Immature natural killer cell (primary cell): ENCODE measurements around the gene LMNTD2. TPM values are rescaled to one million over a fixed set of nuclear protein-coding genes. Genes with fewer than 3 reads are reported as not detected.

Experiments
- DNase-seq, 3 donors: peaks; one replicate each; pipeline ENCODE4 v3.0.0; 2022; ENCODE audit warnings: mixed read lengths in 1 of 3
- H3K27ac Mint-ChIP-seq, 6 donors: one replicate each; pipeline ENCODE4 v1.8.0; 2020; ENCODE audit warnings: mixed read lengths in 6 of 6, mild to moderate bottlenecking in 5 of 6, inconsistent platforms in 4 of 6, moderate library complexity in 3 of 6
- H3K27me3 Mint-ChIP-seq, 3 donors: one replicate each; pipeline ENCODE4 v1.8.0; 2020 to 2021; ENCODE audit warnings: low read depth in 3 of 3, mild to moderate bottlenecking in 3 of 3, mixed read lengths in 3 of 3, moderate library complexity in 3 of 3, inconsistent platforms in 1 of 3
- H3K36me3 Mint-ChIP-seq, 3 donors: one replicate each; pipeline ENCODE4 v1.8.0; 2020; ENCODE audit warnings: mixed read lengths in 3 of 3, inconsistent platforms in 2 of 3, mild to moderate bottlenecking in 2 of 3
- H3K4me1 Mint-ChIP-seq, 2 donors: one replicate each; pipeline ENCODE4 v1.8.0; 2020; ENCODE audit warnings: inconsistent platforms in 2 of 2, mild to moderate bottlenecking in 2 of 2, mixed read lengths in 2 of 2, moderate library complexity in 1 of 2
- H3K4me3 Mint-ChIP-seq, 5 donors: one replicate each; pipeline ENCODE4 v1.8.0; 2020; ENCODE audit warnings: mild to moderate bottlenecking in 5 of 5, mixed read lengths in 5 of 5, inconsistent platforms in 3 of 5, moderate library complexity in 3 of 5
- H3K9me3 Mint-ChIP-seq, 6 donors: one replicate each; pipeline ENCODE4 v1.8.0; 2020; ENCODE audit warnings: mild to moderate bottlenecking in 6 of 6, mixed read lengths in 6 of 6, inconsistent platforms in 4 of 6, moderate library complexity in 3 of 6
- polyA plus RNA-seq, 3 donors: library from polyadenylated mRNA; unstranded; fragments of 300-500 nt; fragmentation: Illumina TruSeq; gene quantifications; one replicate each; pipeline ENCODE4 v1.2.3, GENCODE V29; 2021

The LMNTD2 gene
- polyA plus RNA-seq, 3 donors from 2014 or later = 0.54 to 0.95 (median 0.66) TPM

- no peaks in the 10 kb centered on the region for H3K36me3 Mint-ChIP-seq
- H3K27ac Mint-ChIP-seq = peak within 1 kb of the TSS; percentile 91 to 96 (median 94)
- H3K9me3 Mint-ChIP-seq = no peaks in the 10 kb centered on the region
- peaks cover 6 to 20% of the 10 kb centered on the region in 2 donors for H3K4me1 Mint-ChIP-seq
- peaks cover 4 to 8% (median 5%) of the 10 kb centered on the region in 3 donors for H3K27me3 Mint-ChIP-seq
- peak within 1 kb of the TSS; percentile 86 to 95 (median 92) for H3K4me3 Mint-ChIP-seq
- peak; percentile 95 to 97 (median 97) for DNase-seq
Measured at GRCh38 chr11:535519-536454, 24.8 kb downstream of the LMNTD2 start, which contains the start of gene HRAS. TSS of gene HRAS (minus strand) at chr11:535576.

GRCh38 chr11:535210-535518 lies 25.4 kb downstream of the LMNTD2 start:
- H3K27me3 Mint-ChIP-seq = peaks cover 4 to 8% (median 5%) of the 10 kb centered on the region in 3 donors
- H3K9me3 Mint-ChIP-seq = no peaks in the 10 kb centered on the region
- H3K4me3 Mint-ChIP-seq = peak overlapping the region in 1 of 5 donors; percentile 12
- H3K4me1 Mint-ChIP-seq = peaks cover 6 to 20% of the 10 kb centered on the region in 2 donors
- no peak for DNase-seq
- no peak overlapping the region for H3K27ac Mint-ChIP-seq
- no peaks in the 10 kb centered on the region for H3K36me3 Mint-ChIP-seq

DNA sequence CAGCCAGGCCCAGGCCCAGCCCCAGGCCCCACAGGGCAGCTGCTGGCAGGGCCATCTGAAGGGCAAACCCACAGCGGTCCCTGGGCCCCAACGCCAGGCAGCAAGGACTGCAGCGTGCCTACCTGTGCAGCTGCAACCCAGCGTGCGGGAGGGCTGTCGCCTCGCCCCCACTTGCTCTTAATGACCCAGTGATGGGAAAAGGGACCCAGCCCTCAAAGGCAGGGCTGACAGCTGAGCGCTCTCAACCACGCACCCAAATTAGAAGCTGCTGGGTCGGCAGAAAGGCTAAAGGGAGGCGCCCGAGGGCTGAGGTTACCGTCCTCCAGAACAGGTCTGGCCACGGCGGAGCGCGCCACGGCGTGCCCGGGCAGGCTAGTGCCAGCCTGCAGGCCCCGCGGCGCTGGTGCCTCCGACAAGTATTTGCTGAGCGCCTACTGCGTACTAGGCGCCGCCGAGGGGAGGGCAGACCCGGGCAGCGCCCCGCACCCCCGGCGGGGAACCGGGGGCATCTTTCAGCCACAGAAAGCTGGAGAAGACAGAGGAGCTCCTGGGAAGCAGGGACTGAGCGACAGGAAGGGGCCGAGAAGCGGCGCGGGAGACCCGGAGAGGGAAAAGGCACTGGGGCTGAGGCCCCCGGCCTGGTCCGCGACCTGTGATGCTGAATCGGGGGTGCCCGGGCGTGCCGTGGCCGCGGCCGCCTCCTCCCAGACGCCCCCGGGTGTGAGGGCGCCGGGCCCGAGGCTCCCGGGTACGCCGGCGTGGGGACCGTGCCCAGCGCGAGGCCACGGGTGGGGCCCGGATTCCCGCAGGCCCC lies 25.9 kb downstream of the LMNTD2 start:
- Mint-ChIP-seq H3K27ac (no peak overlapping the region), H3K4me3 (peak overlapping the region; percentile 30 to 63 (median 55)), H3K36me3 (no peaks in the 10 kb centered on the region), H3K9me3 (no peaks in the 10 kb centered on the region), H3K27me3 (peaks cover 4 to 8% (median 5%) of the 10 kb centered on the region in 3 donors), H3K4me1 (peaks cover 6 to 20% of the 10 kb centered on the region in 2 donors)
- DNase-seq = peak in 2 of 3 donors; percentile 18 to 32

DNA sequence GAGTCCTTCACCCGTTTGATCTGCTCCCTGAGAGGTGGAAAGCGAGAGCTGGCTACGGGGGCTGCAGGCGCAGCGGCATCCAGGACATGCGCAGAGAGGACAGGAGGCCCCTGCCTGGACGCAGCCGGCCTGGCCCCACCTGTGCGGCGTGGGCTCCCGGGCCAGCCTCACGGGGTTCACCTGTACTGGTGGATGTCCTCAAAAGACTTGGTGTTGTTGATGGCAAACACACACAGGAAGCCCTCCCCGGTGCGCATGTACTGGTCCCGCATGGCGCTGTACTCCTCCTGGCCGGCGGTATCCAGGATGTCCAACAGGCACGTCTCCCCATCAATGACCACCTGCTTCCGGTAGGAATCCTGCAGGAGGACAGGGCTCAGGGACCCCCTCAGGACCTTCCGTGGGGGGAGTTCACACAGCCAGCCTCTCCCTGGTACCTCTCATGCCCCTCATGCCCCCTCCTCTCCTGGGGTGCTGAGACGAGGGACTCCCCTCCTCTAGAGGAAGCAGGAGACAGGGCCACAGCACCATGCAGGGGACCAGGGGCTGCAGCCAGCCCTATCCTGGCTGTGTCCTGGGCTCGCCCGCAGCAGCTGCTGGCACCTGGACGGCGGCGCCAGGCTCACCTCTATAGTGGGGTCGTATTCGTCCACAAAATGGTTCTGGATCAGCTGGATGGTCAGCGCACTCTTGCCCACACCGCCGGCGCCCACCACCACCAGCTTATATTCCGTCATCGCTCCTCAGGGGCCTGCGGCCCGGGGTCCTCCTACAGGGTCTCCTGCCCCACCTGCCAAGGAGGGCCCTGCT lies 26.7 kb downstream of the LMNTD2 start:
- Mint-ChIP-seq H3K9me3 (no peaks in the 10 kb centered on the region), H3K27me3 (peaks cover 4 to 8% (median 5%) of the 10 kb centered on the region in 3 donors), H3K27ac (no peak overlapping the region), H3K4me1 (peaks cover 6 to 20% of the 10 kb centered on the region in 2 donors), H3K4me3 (peak overlapping the region in 2 of 5 donors; percentile 35 to 42), H3K36me3 (no peaks in the 10 kb centered on the region)
- no peak for DNase-seq

DNA sequence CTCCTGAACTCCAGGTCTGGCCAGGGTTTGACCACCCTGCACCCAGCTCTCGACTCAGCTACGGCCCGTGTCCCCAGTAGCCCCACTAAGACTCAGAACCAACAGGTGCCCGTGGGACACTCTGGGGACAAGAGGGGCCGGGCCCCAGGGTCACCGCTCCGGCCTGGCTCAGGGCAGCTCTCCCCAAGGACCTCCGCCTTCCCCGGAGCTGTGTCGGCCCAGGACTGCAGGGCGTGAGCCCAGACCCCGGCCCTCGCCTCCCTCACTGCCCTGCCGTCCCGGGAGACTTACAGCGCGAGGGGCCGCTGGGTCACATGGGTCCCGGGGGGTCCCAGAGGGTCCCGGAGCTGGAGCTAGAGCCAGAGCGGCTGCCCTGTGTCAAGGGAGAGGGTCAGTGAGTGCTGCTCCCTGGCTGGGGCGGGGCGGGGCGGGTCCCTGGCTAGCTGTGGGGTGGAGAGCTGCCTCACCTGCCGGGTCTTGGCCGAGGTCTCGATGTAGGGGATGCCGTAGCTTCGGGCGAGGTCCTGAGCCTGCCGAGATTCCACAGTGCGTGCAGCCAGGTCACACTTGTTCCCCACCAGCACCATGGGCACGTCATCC lies 27.5 kb downstream of the LMNTD2 start:
- Mint-ChIP-seq H3K4me3 (peak overlapping the region in 1 of 5 donors; percentile 35), H3K4me1 (peaks cover 6 to 15% of the 10 kb centered on the region in 2 donors)

GRCh38 chr11:532527-532985 lies 28.0 kb downstream of the LMNTD2 start:
- Mint-ChIP-seq H3K27ac (no peak overlapping the region), H3K27me3 (peaks cover 3 to 8% (median 5%) of the 10 kb centered on the region in 3 donors), H3K4me1 (peaks cover 6 to 10% of the 10 kb centered on the region in 2 donors)

More for the DNA sequence above, 27.5 kb downstream of the LMNTD2 start:
- no peaks in the 10 kb centered on the region for H3K36me3 Mint-ChIP-seq
- peaks cover 3 to 8% (median 5%) of the 10 kb centered on the region in 3 donors for H3K27me3 Mint-ChIP-seq
- no peak overlapping the region for H3K27ac Mint-ChIP-seq
- no peaks in the 10 kb centered on the region for H3K9me3 Mint-ChIP-seq
- DNase-seq = no peak

DNA sequence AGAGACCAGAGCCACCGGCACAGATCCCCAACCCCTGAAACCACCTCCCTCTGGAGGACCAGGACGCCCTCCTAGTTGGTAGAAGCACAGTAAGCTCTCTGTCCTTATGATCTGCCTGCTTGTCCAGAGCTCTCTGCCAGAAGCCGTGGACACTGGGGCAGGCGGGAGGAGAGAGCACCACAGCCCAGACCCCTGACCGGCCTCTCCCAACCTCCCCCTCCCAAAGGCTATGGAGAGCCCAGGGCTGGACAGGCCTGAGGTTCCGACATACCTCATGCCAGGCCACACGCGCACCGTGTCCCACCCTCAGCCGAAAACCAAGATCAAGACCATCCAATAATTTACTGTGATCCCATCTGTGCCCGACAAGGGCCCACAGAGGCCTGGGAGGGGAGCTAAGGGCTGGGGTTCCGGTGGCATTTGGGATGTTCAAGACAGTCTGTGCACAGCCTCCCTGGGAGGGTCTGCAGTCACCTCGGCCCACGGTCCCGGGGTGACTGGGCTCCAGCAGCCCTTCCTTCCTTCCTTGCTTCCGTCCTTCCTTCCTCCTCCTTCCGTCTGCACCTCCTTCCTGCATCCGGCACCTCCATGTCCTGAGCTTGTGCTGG lies 28.5 kb downstream of the LMNTD2 start:
- DNase-seq = no peak
- H3K27ac Mint-ChIP-seq = peak overlapping the region in 1 of 6 donors; percentile 48
- H3K36me3 Mint-ChIP-seq = no peaks in the 10 kb centered on the region
- H3K27me3 Mint-ChIP-seq = peaks cover 0 to 5% (median 2%) of the 10 kb centered on the region in 3 donors
- no peaks in the 10 kb centered on the region for H3K9me3 Mint-ChIP-seq
- H3K4me1 Mint-ChIP-seq = peaks cover 6 to 7% of the 10 kb centered on the region in 2 donors
- H3K4me3 Mint-ChIP-seq = peak overlapping the region in 2 of 5 donors; percentile 17 to 21

More at GRCh38 chr11:532527-532985, 28.0 kb downstream of the LMNTD2 start:
- Mint-ChIP-seq H3K4me3 (no peak overlapping the region), H3K36me3 (no peaks in the 10 kb centered on the region), H3K9me3 (no peaks in the 10 kb centered on the region)
- no peak for DNase-seq

GRCh38 chr11:530960-531831 lies 29.3 kb downstream of the LMNTD2 start:
- H3K27me3 Mint-ChIP-seq = peaks cover 0 to 2% (median 0%) of the 10 kb centered on the region in 3 donors
- no peaks in the 10 kb centered on the region for H3K36me3 Mint-ChIP-seq
- H3K4me3 Mint-ChIP-seq = peak overlapping the region in 1 of 5 donors; percentile 21
- peaks cover 3 to 4% of the 10 kb centered on the region in 2 donors for H3K4me1 Mint-ChIP-seq
- no peak for DNase-seq
- no peaks in the 10 kb centered on the region for H3K9me3 Mint-ChIP-seq
- H3K27ac Mint-ChIP-seq = no peak overlapping the region

GRCh38 chr11:529728-530411 lies 30.7 kb downstream of the LMNTD2 start:
- no peak overlapping the region for H3K27ac Mint-ChIP-seq
- H3K27me3 Mint-ChIP-seq = no peaks in the 10 kb centered on the region
- no peak overlapping the region for H3K4me3 Mint-ChIP-seq
- no peaks in the 10 kb centered on the region for H3K36me3 Mint-ChIP-seq
- H3K9me3 Mint-ChIP-seq = no peaks in the 10 kb centered on the region
- DNase-seq = no peak
- peaks cover 0 to 2% of the 10 kb centered on the region in 2 donors for H3K4me1 Mint-ChIP-seq

DNA sequence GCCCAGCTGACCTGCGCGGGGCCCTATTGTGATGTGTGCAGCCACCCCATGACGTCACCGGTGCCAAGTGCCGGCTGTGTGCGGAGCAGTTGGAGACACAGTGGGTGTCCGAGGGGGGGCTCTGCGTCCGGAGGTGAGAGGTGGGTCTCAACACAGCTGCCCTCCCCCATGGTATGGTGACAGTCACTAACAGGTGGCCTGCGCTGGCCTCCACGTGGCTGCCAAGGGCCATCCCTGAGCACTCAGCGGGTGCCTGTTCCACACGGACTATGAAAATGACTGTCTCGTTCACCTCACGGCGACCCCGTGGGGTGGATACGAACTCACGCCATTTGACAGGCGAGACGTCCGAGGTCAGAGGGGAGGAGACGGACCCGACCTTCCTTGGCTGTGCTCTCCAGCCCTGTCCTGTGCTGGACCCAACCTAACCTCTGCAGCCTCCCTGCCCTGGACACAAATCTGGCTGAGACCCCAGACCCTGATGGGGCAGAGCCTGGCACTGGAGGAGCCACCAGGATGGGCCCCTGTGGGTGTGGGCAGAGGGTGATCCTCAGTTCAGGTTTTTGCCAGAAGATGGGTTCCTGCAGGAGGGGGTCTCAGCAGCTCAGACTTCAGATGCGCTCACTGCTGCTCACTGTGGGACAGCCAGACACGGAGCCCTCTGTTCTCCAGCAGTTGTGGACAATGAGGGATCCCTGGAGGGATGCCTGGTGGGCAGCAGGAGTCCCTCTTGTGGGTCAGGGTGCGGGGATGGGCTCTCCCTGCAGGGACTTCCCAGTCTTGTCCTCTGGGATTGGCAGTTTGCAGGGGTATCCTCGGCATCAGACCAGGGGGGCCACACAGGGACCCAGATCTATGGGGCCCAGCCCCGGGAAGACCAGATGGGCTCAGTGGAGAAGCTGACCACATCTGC lies 31.5 kb downstream of the LMNTD2 start:
- no peak for DNase-seq
- H3K4me3 Mint-ChIP-seq = no peak overlapping the region
- H3K9me3 Mint-ChIP-seq = no peaks in the 10 kb centered on the region
- peaks cover 0 to under 1% (median 0%) of the 10 kb centered on the region in 3 donors for H3K27me3 Mint-ChIP-seq
- H3K27ac Mint-ChIP-seq = no peak overlapping the region
- peaks cover 0 to 2% of the 10 kb centered on the region in 2 donors for H3K4me1 Mint-ChIP-seq
- H3K36me3 Mint-ChIP-seq = no peaks in the 10 kb centered on the region
